Measurements from ENCODE around the gene RCVRN.

- TF ChIP-seq CTCF (IDR thresholded peaks at IDR 0.05; ENCODE audit: insufficient read depth, low read length) (no peak), REST (IDR thresholded peaks at IDR 0.05; ENCODE audit: insufficient replicate concordance, low read depth) (no peak)
These were observed 6.3 kb downstream of the RCVRN start for GRCh38 chr17:9898812-9899211.
